Neuronal stem cell (in vitro differentiated cells): ENCODE data around the gene PPY.
"Not testable (repeated sequence)": the region's sequence is repeated elsewhere in the genome, so short reads cannot be mapped to it uniquely, and the experiment has no call there.

Experiments used
- DNase-seq: peaks from one replicate; pipeline ENCODE4 v3.0.0-alpha.2; 2013; ENCODE audit warnings: low spot score
- H2AFZ ChIP-seq: one replicate; pipeline ENCODE4 v1.6.1; 2013; ENCODE audit warnings: mild to moderate bottlenecking, low read length, inconsistent platforms
- H2AK5ac ChIP-seq: 2 replicates; pipeline ENCODE4 v1.6.1; 2013; ENCODE audit warnings: low read depth, mild to moderate bottlenecking, inconsistent platforms, low read length, moderate library complexity, mixed read lengths
- H2BK120ac ChIP-seq: 2 replicates; pipeline ENCODE4 v1.6.1; 2013; ENCODE audit warnings: low read depth, mild to moderate bottlenecking, inconsistent platforms, low read length, moderate library complexity, mixed read lengths
- H2BK12ac ChIP-seq: one replicate; pipeline ENCODE4 v1.6.1; 2013; ENCODE audit warnings: low read length, inconsistent platforms
- H2BK15ac ChIP-seq: 2 replicates; pipeline ENCODE4 v1.6.1; 2013; ENCODE audit warnings: mild to moderate bottlenecking, low read length, inconsistent platforms, mixed read lengths
- H2BK5ac ChIP-seq: one replicate; pipeline ENCODE4 v1.6.1; 2013; ENCODE audit warnings: inconsistent platforms, mild to moderate bottlenecking, low read length, moderate library complexity
- H3K14ac ChIP-seq: one replicate; pipeline ENCODE4 v1.6.1; 2013; ENCODE audit warnings: low read length, inconsistent platforms
- H3K18ac ChIP-seq: 2 replicates; pipeline ENCODE4 v1.6.1; 2013; ENCODE audit warnings: low read length, inconsistent platforms
- H3K23ac ChIP-seq: 2 replicates; pipeline ENCODE4 v1.6.1; 2013; ENCODE audit warnings: low read depth, mild to moderate bottlenecking, mixed read lengths, low read length, inconsistent platforms; ENCODE audit not compliant: poor library complexity
- H3K27ac ChIP-seq: replicated peaks from 3 replicates; pipeline ENCODE4 v1.5.1; 2013; ENCODE audit warnings: low read length, inconsistent platforms
- H3K27me3 ChIP-seq, 3 experiments: 2 replicates each; pipeline ENCODE4 v1.6.1; 2013; ENCODE audit warnings: low read length in 3 of 3, mild to moderate bottlenecking in 2 of 3, inconsistent platforms in 1 of 3, low read depth in 1 of 3, mixed read lengths in 1 of 3, moderate library complexity in 1 of 3; ENCODE audit not compliant: control insufficient read depth in 3 of 3, insufficient read depth in 3 of 3
- H3K36me3 ChIP-seq, 2 donors: replicated peaks in 1 of 2; 2 replicates each; pipeline ENCODE4 v1.6.1; 2013; ENCODE audit warnings: low read length in 2 of 2; ENCODE audit not compliant: control insufficient read depth in 2 of 2, insufficient read depth in 2 of 2
- H3K4ac ChIP-seq: 2 replicates; pipeline ENCODE4 v1.6.1; 2013; ENCODE audit warnings: inconsistent platforms, mild to moderate bottlenecking, low read length, moderate library complexity
- H3K4me1 ChIP-seq, 2 donors: 1 replicate in 1 of 2; 2 replicates in 1 of 2; pipeline ENCODE4 v1.6.1; 2013; ENCODE audit warnings: low read length in 2 of 2, low read depth in 1 of 2; ENCODE audit not compliant: control insufficient read depth in 2 of 2, insufficient read depth in 1 of 2
- H3K4me2 ChIP-seq: one replicate; pipeline ENCODE4 v1.6.1; 2013; ENCODE audit warnings: mild to moderate bottlenecking, low read length, inconsistent platforms; ENCODE audit not compliant: insufficient read depth, poor library complexity, severe bottlenecking
- H3K4me3 ChIP-seq, 2 donors: 2 replicates each; pipeline ENCODE4 v1.5.1; 2013; ENCODE audit warnings: low read length in 2 of 2, mild to moderate bottlenecking in 2 of 2, inconsistent platforms in 1 of 2, moderate library complexity in 1 of 2
- H3K79me1 ChIP-seq: one replicate; pipeline ENCODE4 v1.6.1; 2013; ENCODE audit warnings: low read depth, mild to moderate bottlenecking, inconsistent platforms, low read length, moderate library complexity
- H3K9ac ChIP-seq: one replicate; pipeline ENCODE4 v1.6.1; 2013; ENCODE audit warnings: mild to moderate bottlenecking, low read depth, low read length, inconsistent platforms; ENCODE audit not compliant: poor library complexity
- H3K9me3 ChIP-seq, 2 donors: replicated peaks in 1 of 2; 2 replicates each; pipeline versions ENCODE3 to v1.6.1; 2013; ENCODE audit warnings: low read length in 2 of 2, mild to moderate bottlenecking in 2 of 2, inconsistent platforms in 1 of 2, low read depth in 1 of 2, mixed read lengths in 1 of 2, moderate library complexity in 1 of 2; ENCODE audit not compliant: control insufficient read depth in 2 of 2, insufficient read depth in 1 of 2
- H4K8ac ChIP-seq: one replicate; pipeline ENCODE4 v1.6.1; 2013; ENCODE audit warnings: low read depth, mild to moderate bottlenecking, inconsistent platforms, low read length, moderate library complexity
- H4K91ac ChIP-seq: one replicate; pipeline ENCODE4 v1.6.1; 2013; ENCODE audit warnings: low read length, low read depth, mild to moderate bottlenecking, inconsistent platforms; ENCODE audit not compliant: poor library complexity
- WGBS, 2 donors: extraction: QIAGEN DNeasy Blood & Tissue Kit; methylation state at CpG; one replicate each; pipeline ENCODE4 v1.1.7; 2013; ENCODE audit warnings: missing lambda C conversion rate in 2 of 2, mixed read lengths in 1 of 2; ENCODE audit not compliant: insufficient read length in 2 of 2, insufficient replicate concordance in 1 of 2; ENCODE audit errors: extremely low coverage in 2 of 2; 5-methylcytosine and 5-hydroxymethylcytosine counted together

The PPY gene

GRCh38 chr17:43928609-43929008 lies 13.7 kb downstream of the PPY start:
- H2BK5ac ChIP-seq: no peak overlapping the region
- no peak overlapping the region for H2AK5ac ChIP-seq
- no peak for DNase-seq
- no peak overlapping the region for H2BK12ac ChIP-seq
- no peak overlapping the region for H3K9ac ChIP-seq
- H3K18ac ChIP-seq: no peak overlapping the region
- no peak overlapping the region for H3K14ac ChIP-seq
- H3K36me3 ChIP-seq: no peaks in the 10 kb centered on the region
- no peak overlapping the region for H4K8ac ChIP-seq
- H3K4me1 ChIP-seq: peaks cover 0 to 6% of the 10 kb centered on the region in 2 donors
- H3K23ac ChIP-seq: no peak overlapping the region
- H3K79me1 ChIP-seq: no peaks in the 10 kb centered on the region
- H4K91ac ChIP-seq: no peak overlapping the region
- H3K4ac ChIP-seq: no peak overlapping the region
- no peak overlapping the region for H3K4me3 ChIP-seq
- no peak overlapping the region for H3K27ac ChIP-seq
- no peak overlapping the region for H2AFZ ChIP-seq
- H2BK15ac ChIP-seq: no peak overlapping the region
- no peak overlapping the region for H2BK120ac ChIP-seq
- H3K4me2 ChIP-seq: no peak overlapping the region
- H3K9me3 ChIP-seq: no peaks in the 10 kb centered on the region
- H3K27me3 ChIP-seq: peaks cover 0 to 44% (median 14%) of the 10 kb centered on the region in 3 experiments
- WGBS, 2 donors: no CpG with 5 or more reads among the region's 1 CpG

GRCh38 chr17:43927929-43928328 lies 14.3 kb downstream of the PPY start:
- not testable (repeated sequence) for H2BK5ac ChIP-seq, H4K91ac ChIP-seq, H3K14ac ChIP-seq, H3K4me2 ChIP-seq, H3K36me3 ChIP-seq, H3K4ac ChIP-seq, H3K9me3 ChIP-seq, H3K79me1 ChIP-seq, H2BK12ac ChIP-seq, H4K8ac ChIP-seq, H3K18ac ChIP-seq, H3K9ac ChIP-seq, H2BK120ac ChIP-seq, H2BK15ac ChIP-seq, H3K27ac ChIP-seq, H2AK5ac ChIP-seq, H2AFZ ChIP-seq, H3K23ac ChIP-seq, H3K4me3 ChIP-seq, H3K4me1 ChIP-seq, DNase-seq
- H3K27me3 ChIP-seq: peaks cover 0 to 46% (median 14%) of the 10 kb centered on the region in 3 experiments
- WGBS, 2 donors: no CpG with 5 or more reads among the region's 5 CpGs

- H3K27me3 ChIP-seq: peaks cover 0 to 46% (median 14%) of the 10 kb centered on the region in 3 experiments
These were observed 15.0 kb downstream of the PPY start for GRCh38 chr17:43927060-43927864.

GRCh38 chr17:43924558-43924957 lies 17.7 kb downstream of the PPY start:
- Histone ChIP-seq H3K18ac (no peak overlapping the region), H3K4me1 (peaks cover 0 to 6% of the 10 kb centered on the region in 2 donors), H2AK5ac (no peak overlapping the region), H2BK5ac (no peak overlapping the region), H3K79me1 (no peaks in the 10 kb centered on the region), H2BK15ac (no peak overlapping the region), H2BK120ac (no peak overlapping the region), H3K23ac (no peak overlapping the region), H3K9me3 (no peaks in the 10 kb centered on the region), H3K14ac (no peak overlapping the region), H3K4ac (no peak overlapping the region), H3K36me3 (no peaks in the 10 kb centered on the region), H4K91ac (no peak overlapping the region), H3K4me3 (no peak overlapping the region), H2BK12ac (no peak overlapping the region), H2AFZ (no peak overlapping the region), H3K4me2 (no peak overlapping the region), H4K8ac (no peak overlapping the region), H3K9ac (no peak overlapping the region), H3K27ac (no peak overlapping the region), H3K27me3 (peaks cover 0 to 42% (median 14%) of the 10 kb centered on the region in 3 experiments)
- no peak for DNase-seq
- WGBS, 2 donors: no CpG with 5 or more reads among the region's 2 CpGs

More at GRCh38 chr17:43927060-43927864, 15.0 kb downstream of the PPY start:
- no peak overlapping the region for H2BK120ac ChIP-seq
- H2BK12ac ChIP-seq: no peak overlapping the region
- peak overlapping the region; percentile 57 for H3K18ac ChIP-seq
- H3K4me3 ChIP-seq: peak overlapping the region in 1 of 2 donors; percentile 50
- H3K36me3 ChIP-seq: no peaks in the 10 kb centered on the region
- H3K4ac ChIP-seq: no peak overlapping the region
- H2AFZ ChIP-seq: no peak overlapping the region
- peaks cover 0 to 6% of the 10 kb centered on the region in 2 donors for H3K4me1 ChIP-seq
- H2BK5ac ChIP-seq: no peak overlapping the region
- H2BK15ac ChIP-seq: no peak overlapping the region
- H3K9me3 ChIP-seq: no peaks in the 10 kb centered on the region
- H2AK5ac ChIP-seq: no peak overlapping the region
- DNase-seq: no peak
- H3K14ac ChIP-seq: no peak overlapping the region
- no CpG with 5 or more reads among the region's 42 CpGs for WGBS, 2 donors
- H3K9ac ChIP-seq: no peak overlapping the region
- H3K23ac ChIP-seq: no peak overlapping the region
- H3K79me1 ChIP-seq: no peaks in the 10 kb centered on the region
- H4K91ac ChIP-seq: no peak overlapping the region
- no peak overlapping the region for H4K8ac ChIP-seq
- H3K4me2 ChIP-seq: peak overlapping the region; percentile 11
- H3K27ac ChIP-seq: no peak overlapping the region
